Peyer's patch (tissue), 4 donors: ENCODE measurements around the gene RRAGB. TPM values are rescaled to one million over a fixed set of nuclear protein-coding genes. Genes with fewer than 3 reads are reported as not detected.

ENCODE experiments used
- DNase-seq, 3 donors: peaks; one replicate each; pipeline ENCODE4 v3.0.0-alpha.2; 2017 to 2019
- H3K27ac ChIP-seq, 4 donors: fragments of 200-600 bp; sonication (generic); one replicate each; pipeline ENCODE4 v1.5.1; 2016 to 2019
- H3K27me3 ChIP-seq, 2 donors: fragments of 200-600 bp; sonication (generic); one replicate each; pipeline ENCODE4 v1.5.1; 2019
- H3K36me3 ChIP-seq, 3 donors: fragments of 200-600 bp; sonication (generic); one replicate each; pipeline ENCODE4 v1.5.1; 2016 to 2019
- H3K4me1 ChIP-seq, 4 donors: fragments of 200-600 bp; sonication (generic); one replicate each; pipeline ENCODE4 v1.5.1; 2016 to 2019
- H3K4me3 ChIP-seq, 4 donors: fragments of 200-600 bp; sonication (generic); 1 replicate in 3 of 4; 2 replicates in 1 of 4; pipeline ENCODE4 v1.5.1; 2016 to 2019; ENCODE audit warnings: mild to moderate bottlenecking in 1 of 4
- H3K9me3 ChIP-seq, 4 donors: fragments of 200-600 bp; sonication (generic); one replicate each; pipeline ENCODE4 v1.5.1; 2016 to 2019; ENCODE audit warnings: mild to moderate bottlenecking in 1 of 4
- CTCF ChIP-seq, 6 experiments: fragments of 450-650 bp in 4 of 6; fragments of 200-600 bp in 2 of 6; sonication (generic) in 1 of 6; IDR thresholded peaks; one replicate each; pipeline ENCODE4 v1.5.1; 2017 to 2019; ENCODE audit warnings: antibody characterized with exemption in 6 of 6, mild to moderate bottlenecking in 3 of 6, moderate library complexity in 1 of 6
- POLR2A ChIP-seq, 2 donors: fragments of 450-650 bp; IDR thresholded peaks; one replicate each; pipeline ENCODE4 v1.5.1; 2017; ENCODE audit warnings: antibody characterized with exemption in 2 of 2, mild to moderate bottlenecking in 2 of 2, moderate library complexity in 2 of 2
- total RNA-seq, 4 donors: library from RNA; depleted of rRNA; stranded (reverse); fragments of >200 nt; gene quantifications; one replicate each; pipeline ENCODE4 v1.1.0, GENCODE V29; 2016

Gene RRAGB
- total RNA-seq, 4 donors from 2014 or later, result 12.4 to 129 (median 42.8) TPM

- Histone ChIP-seq H3K4me3 (no peak overlapping the region), H3K9me3 (no peaks in the 10 kb centered on the region), H3K27ac (no peak overlapping the region), H3K4me1 (no peaks in the 10 kb centered on the region), H3K36me3 (no peaks in the 10 kb centered on the region), H3K27me3 (no peaks in the 10 kb centered on the region)
- no peak for TF ChIP-seq POLR2A (IDR thresholded peaks at IDR 0.05)
- no peak for TF ChIP-seq CTCF (IDR thresholded peaks at IDR 0.05)
- no peak for DNase-seq
Observed at GRCh38 chrX:55796496-55796895, 78.9 kb downstream of the RRAGB start.

GRCh38 chrX:55801811-55802210 is 84.3 kb downstream of the RRAGB start:
- Histone ChIP-seq H3K27me3 (no peaks in the 10 kb centered on the region), H3K36me3 (no peaks in the 10 kb centered on the region), H3K4me1 (no peaks in the 10 kb centered on the region), H3K9me3 (no peaks in the 10 kb centered on the region), H3K4me3 (no peak overlapping the region), H3K27ac (no peak overlapping the region)
- TF ChIP-seq POLR2A (IDR thresholded peaks at IDR 0.05) (no peak), CTCF (IDR thresholded peaks at IDR 0.05) (peak in 2 of 6 experiments; percentile 19 to 36)
- no peak for DNase-seq

Other genes with a start within 250 kb of the RRAGB start
- under 1 TPM; 0.18 to 0.83 (median 0.54) TPM for gene USP51, start 227.9 kb upstream of the RRAGB start, total RNA-seq
- not detected for gene FOXR2, start 94.3 kb upstream of the RRAGB start, total RNA-seq